A673 (cell line): Measurements from ENCODE around the gene FKBP2. TPM values are rescaled to one million over a fixed set of nuclear protein-coding genes. Genes with fewer than 3 reads are reported as not detected.

ENCODE experiments used
- BruUV-seq: library from RNA; stranded (reverse); fragments of 400-500 nt; replicated peaks from 2 replicates; lab custom pipeline; 2021; lab: Mats Ljungman, UMichigan
- CTCF ChIA-PET: fragments of 300-600 bp; sonication (Branson Sonifier 250); formaldehyde crosslinking; loops from one replicate; lab custom pipeline; 2022; ENCODE audit warnings: antibody characterized with exemption; lab: Charles Lee
- POLR2A ChIA-PET: fragments of 300-600 bp; sonication (Branson Sonifier 250); formaldehyde crosslinking; loops from one replicate; lab custom pipeline; 2022; ENCODE audit warnings: antibody characterized with exemption; ENCODE audit not compliant: low non-redundant PET; lab: Charles Lee
- DNase-seq: peaks from one replicate; pipeline ENCODE4 v3.0.0-alpha.2; 2015; ENCODE audit warnings: low spot score
- H3K27ac ChIP-seq: fragments of 200-600 bp; sonication (generic); 2 replicates; pipeline ENCODE4 v1.5.1; 2016; ENCODE audit warnings: mixed run types, low read depth, mild to moderate bottlenecking, mixed read lengths, antibody characterized with exemption, low read length; ENCODE audit not compliant: poor library complexity, severe bottlenecking
- H3K27me3 ChIP-seq: fragments of 200-600 bp; sonication (generic); replicated peaks from 2 replicates; pipeline ENCODE4 v1.6.1; 2017; ENCODE audit warnings: mixed run types, low read depth, mild to moderate bottlenecking, mixed read lengths, antibody characterized with exemption, low read length; ENCODE audit not compliant: insufficient read depth, poor library complexity
- H3K36me3 ChIP-seq: fragments of 200-600 bp; sonication (generic); 2 replicates; pipeline ENCODE4 v1.6.1; 2016; ENCODE audit warnings: mixed run types, mild to moderate bottlenecking, mixed read lengths, antibody characterized with exemption, low read length; ENCODE audit not compliant: insufficient read depth, poor library complexity, severe bottlenecking
- H3K4me1 ChIP-seq: fragments of 200-600 bp; sonication (generic); 2 replicates; pipeline ENCODE4 v1.6.1; 2017; ENCODE audit warnings: mixed run types, mild to moderate bottlenecking, mixed read lengths, antibody characterized with exemption, low read length; ENCODE audit not compliant: insufficient read depth, poor library complexity, severe bottlenecking
- H3K4me3 ChIP-seq: fragments of 200-600 bp; sonication (generic); 2 replicates; pipeline ENCODE4 v1.5.1; 2016; ENCODE audit warnings: low read depth, mixed run types, mild to moderate bottlenecking, mixed read lengths, low read length; ENCODE audit not compliant: poor library complexity, severe bottlenecking
- H3K9me3 ChIP-seq: fragments of 200-600 bp; sonication (generic); 2 replicates; pipeline ENCODE4 v1.6.1; 2016; ENCODE audit warnings: mixed run types, low read depth, mild to moderate bottlenecking, mixed read lengths, antibody characterized with exemption, low read length; ENCODE audit not compliant: poor library complexity, severe bottlenecking
- EZH2 ChIP-seq: fragments of 200-600 bp; sonication (generic); IDR thresholded peaks from 2 replicates; pipeline ENCODE4 v1.6.1; 2017; ENCODE audit warnings: borderline replicate concordance, low read depth, mild to moderate bottlenecking, mixed read lengths, antibody characterized with exemption, low read length; ENCODE audit not compliant: poor library complexity, severe bottlenecking
- intact Hi-C: fragments of 100-400 bp; cut with micrococcal nuclease; formaldehyde crosslinking; loops from one replicate; pipeline ENCODE4 v1.10.0; 2022; ENCODE audit not compliant: unreplicated experiment
- total RNA-seq: library from RNA; stranded (reverse); gene quantifications from 2 replicates; pipeline ENCODE4 v1.2.3, GENCODE V29; 2021
- TF ChIP-seq, protein P1 (sequence below): fragments of 300-800, 200-600 bp; sonication (generic); conservative IDR thresholded peaks from 2 replicates; pipeline ENCODE4 v1.5.1; 2017; ENCODE audit warnings: low read depth, mild to moderate bottlenecking, antibody characterized with exemption, low read length, moderate library complexity, mixed read lengths

Gene FKBP2
- total RNA-seq, 1 experiment from 2014 or later: 57.5 TPM

GRCh38 chr11:64246871-64247728 lies 6.2 kb downstream of the FKBP2 start, which contains the start of gene PPP1R14B:
Gene PPP1R14B (minus strand): TSS chr11:64246943. CDS start chr11:64246673, 270 bp downstream.
- Histone ChIP-seq H3K36me3 (peaks cover 12% of the 10 kb centered on the region), H3K27me3 (no peaks in the 10 kb centered on the region), H3K27ac (peak within 1 kb of the TSS; percentile 92), H3K9me3 (no peaks in the 10 kb centered on the region), H3K4me1 (peaks cover 32% of the 10 kb centered on the region), H3K4me3 (peak within 1 kb of the TSS; percentile 99)
- no TSS peak for BruUV-seq
- TF ChIP-seq EZH2: no peak
- TF ChIP-seq, protein P1, sequence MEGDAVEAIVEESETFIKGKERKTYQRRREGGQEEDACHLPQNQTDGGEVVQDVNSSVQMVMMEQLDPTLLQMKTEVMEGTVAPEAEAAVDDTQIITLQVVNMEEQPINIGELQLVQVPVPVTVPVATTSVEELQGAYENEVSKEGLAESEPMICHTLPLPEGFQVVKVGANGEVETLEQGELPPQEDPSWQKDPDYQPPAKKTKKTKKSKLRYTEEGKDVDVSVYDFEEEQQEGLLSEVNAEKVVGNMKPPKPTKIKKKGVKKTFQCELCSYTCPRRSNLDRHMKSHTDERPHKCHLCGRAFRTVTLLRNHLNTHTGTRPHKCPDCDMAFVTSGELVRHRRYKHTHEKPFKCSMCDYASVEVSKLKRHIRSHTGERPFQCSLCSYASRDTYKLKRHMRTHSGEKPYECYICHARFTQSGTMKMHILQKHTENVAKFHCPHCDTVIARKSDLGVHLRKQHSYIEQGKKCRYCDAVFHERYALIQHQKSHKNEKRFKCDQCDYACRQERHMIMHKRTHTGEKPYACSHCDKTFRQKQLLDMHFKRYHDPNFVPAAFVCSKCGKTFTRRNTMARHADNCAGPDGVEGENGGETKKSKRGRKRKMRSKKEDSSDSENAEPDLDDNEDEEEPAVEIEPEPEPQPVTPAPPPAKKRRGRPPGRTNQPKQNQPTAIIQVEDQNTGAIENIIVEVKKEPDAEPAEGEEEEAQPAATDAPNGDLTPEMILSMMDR: no peak
- intact Hi-C loops: loop anchor here (5.0 kb wide), 1 partner anchor 40 kb away; the partner anchor contains the start of gene FERMT3
- ChIA-PET POLR2A (no interaction called here), CTCF (interaction anchor here (0.6 kb wide), 1 partner anchor 43 kb away, joined by 3 read pairs; no protein-coding TSS in a partner anchor)
- peak; percentile 95 for DNase-seq

DNA sequence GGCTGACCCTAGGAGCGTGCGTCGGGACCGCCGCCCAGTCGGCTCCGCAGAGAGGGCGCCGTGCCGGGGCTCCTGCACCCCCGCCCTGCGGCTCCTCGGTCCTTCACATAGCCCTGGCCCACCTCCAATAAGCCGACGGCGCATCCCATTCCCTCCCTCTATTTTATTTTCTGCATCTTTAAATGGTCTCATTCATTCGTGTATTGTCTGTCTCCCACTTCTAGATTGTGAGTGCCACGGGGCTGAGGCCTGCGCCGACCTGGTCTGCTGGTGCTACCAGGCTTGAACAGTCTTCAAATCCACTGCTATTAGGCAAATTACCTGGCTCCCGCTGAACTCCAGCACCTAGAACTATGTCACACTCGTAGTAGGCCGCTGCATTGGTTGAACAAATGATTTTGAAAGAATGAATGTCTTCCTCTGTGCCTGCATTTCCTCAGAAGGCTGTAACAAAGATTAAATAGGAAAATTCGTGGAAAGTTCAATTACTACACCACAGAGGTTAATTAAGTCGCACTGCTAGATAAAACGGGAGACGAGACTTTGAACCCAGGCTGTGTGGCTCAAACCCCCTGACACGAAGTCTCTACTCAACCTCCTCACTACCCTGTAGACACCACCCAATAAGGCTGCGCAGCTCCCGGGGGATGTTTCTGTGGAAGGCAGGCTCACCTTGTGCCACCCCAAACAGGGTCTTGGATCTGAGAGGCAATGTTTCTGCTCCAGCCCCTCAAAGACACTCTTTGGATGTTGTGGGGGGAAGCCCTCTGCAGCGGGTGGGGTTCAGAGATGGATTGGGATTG lies 7.0 kb downstream of the FKBP2 start:
- Histone ChIP-seq H3K27ac (peak overlapping the region; percentile 10), H3K9me3 (no peaks in the 10 kb centered on the region), H3K4me3 (peak overlapping the region; percentile 99), H3K36me3 (peaks cover 12% of the 10 kb centered on the region), H3K27me3 (no peaks in the 10 kb centered on the region), H3K4me1 (peaks cover 36% of the 10 kb centered on the region)
- POLR2A ChIA-PET: no interaction called here
- intact Hi-C loops: loop anchor here (5.0 kb wide), 1 partner anchor 41 kb away; the partner anchor contains the start of gene FERMT3
- BruUV-seq: no TSS peak
- TF ChIP-seq, protein P1: no peak
- TF ChIP-seq EZH2: no peak
- CTCF ChIA-PET: interaction anchor here (0.5 to 2.0 kb wide), 2 partner anchors 43 to 674 kb away, joined by 3 to 6 read pairs; no protein-coding TSS in a partner anchor
- peak; percentile 49 for DNase-seq

DNA sequence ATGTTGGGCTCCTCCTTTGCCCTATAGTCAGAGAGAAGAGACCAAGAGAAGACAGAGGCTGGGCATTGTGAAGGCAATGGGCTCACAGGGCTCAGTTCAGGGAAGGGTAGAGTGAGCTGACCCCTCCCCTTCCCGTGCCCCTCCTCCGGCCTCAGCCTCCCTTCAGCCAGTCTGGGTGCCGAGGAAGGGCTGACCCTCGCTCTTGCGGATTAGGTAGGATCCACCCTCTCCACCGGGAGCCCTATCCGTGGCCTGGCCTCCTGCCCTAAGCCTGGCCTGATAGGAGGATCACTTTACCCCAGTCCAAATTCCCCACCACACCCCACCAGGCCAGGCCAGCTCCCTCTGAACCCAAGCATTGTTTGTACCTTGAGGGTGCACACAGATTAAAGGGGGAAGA lies 7.7 kb downstream of the FKBP2 start:
- no peak for DNase-seq

More for the DNA sequence above, 7.7 kb downstream of the FKBP2 start:
- no peak for TF ChIP-seq EZH2
- TF ChIP-seq, protein P1: no peak
- H3K36me3 ChIP-seq: peaks cover 8% of the 10 kb centered on the region
- H3K9me3 ChIP-seq: no peaks in the 10 kb centered on the region
- peaks cover 34% of the 10 kb centered on the region for H3K4me1 ChIP-seq
- no TSS peak for BruUV-seq
- CTCF ChIA-PET: interaction anchor here (0.5 to 2.0 kb wide), 2 partner anchors 44 to 674 kb away, joined by 3 to 6 read pairs; no protein-coding TSS in a partner anchor
- H3K4me3 ChIP-seq: no peak overlapping the region
- no peaks in the 10 kb centered on the region for H3K27me3 ChIP-seq
- no peak overlapping the region for H3K27ac ChIP-seq
- POLR2A ChIA-PET: no interaction called here
- intact Hi-C loops: loop anchor here (5.0 kb wide), 1 partner anchor 41 kb away; the partner anchor contains the start of gene FERMT3
